UCSD-AML1 (cell line): ENCODE data around the gene CLEC2A.
"Not testable (repeated sequence)": the region's sequence is repeated elsewhere in the genome, so short reads cannot be mapped to it uniquely, and the experiment has no call there.

Experiments
- DNase-seq: peaks from one replicate; lab custom pipeline; 2025; ENCODE audit not compliant: unreplicated experiment; lab: John Stamatoyannopoulos, UW

The CLEC2A gene

DNA sequence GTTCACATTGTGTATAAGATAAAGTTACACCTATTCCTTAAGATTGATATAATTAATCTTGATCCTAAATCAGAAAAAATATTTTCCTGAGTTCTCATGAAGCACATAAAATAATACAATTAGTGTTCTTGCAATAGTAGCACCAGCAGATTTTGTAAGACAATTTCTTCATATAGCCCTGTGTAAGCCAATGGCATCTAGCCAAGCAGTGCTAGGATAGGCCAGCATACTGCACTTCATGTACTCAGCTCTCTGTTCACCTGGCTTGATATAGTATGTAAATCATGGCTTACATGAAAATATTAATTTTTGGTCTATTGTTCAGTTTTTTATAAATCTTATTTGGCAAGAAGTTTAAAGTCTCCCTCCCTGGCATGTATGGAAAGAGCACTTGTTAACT is 49.0 kb downstream of the CLEC2A start:
- no peak for DNase-seq

DNA sequence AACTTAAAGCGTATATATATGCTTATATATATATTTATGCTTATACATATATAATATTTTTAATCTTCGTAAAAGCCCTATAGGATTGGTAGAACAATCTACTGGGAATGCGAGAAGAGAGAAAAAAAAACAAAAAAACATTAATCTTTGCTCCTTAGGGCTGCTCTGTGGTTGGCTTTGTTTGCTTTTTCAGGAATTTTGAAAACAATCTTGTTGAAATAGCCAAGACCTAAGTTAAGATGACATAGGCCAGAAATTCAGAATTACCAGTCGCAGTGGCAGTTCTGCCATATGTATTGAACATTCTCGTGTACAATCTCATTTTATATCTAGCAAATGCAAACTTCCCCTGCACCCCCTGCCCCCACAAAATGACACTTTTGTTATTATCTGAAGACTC is 50.2 kb downstream of the CLEC2A start:
- no peak for DNase-seq

DNA sequence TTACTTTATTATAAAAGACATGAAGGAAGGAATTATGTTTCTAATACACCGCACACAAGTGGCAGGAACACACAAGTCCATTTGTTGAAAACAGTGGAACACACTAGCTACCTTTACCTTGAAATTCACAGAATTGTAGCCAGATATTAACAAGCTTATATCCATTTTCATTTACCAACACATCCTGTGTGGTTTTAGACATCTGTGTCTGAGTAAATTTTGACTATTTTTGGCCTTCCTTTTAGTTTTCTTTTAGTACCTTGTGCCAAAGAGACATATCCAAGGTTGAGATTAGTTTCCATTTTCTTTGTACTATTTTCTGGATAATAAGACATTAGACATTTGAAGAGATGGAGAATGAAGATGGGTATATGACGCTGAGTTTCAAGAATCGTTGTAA is 50.9 kb downstream of the CLEC2A start, which contains the start of gene KLRF2:
KLRF2 (plus strand) TSS at position 244 of the 400 bp plus-strand sequence; CDS start at position 351, 107 bp downstream.
- DNase-seq: no peak

DNA sequence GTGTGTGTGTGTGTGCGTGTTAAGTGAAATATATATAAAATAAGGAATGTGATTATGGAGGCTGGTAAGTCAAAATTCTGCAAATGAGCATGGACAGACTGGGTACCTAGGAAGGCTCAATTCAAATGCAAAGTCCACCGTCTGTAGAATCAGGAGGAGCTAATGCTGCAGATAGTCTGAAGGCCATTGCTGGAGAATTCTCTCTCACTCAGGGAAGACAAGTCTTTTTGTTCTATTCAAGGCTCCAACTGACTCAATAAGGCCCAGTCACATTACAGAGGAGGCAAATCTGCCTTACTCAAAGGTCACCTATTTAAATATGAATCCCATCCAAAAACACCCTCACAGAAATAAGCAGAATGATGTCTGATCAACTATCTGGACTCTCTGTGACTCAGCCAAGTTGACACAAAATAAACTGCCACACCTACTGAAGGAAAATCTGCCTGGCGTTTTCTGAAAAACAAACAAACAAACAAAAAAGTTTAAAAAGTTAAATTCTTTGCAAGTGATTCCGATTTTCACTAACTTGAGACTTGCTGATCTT is 51.6 kb downstream of the CLEC2A start:
- no peak for DNase-seq

DNA sequence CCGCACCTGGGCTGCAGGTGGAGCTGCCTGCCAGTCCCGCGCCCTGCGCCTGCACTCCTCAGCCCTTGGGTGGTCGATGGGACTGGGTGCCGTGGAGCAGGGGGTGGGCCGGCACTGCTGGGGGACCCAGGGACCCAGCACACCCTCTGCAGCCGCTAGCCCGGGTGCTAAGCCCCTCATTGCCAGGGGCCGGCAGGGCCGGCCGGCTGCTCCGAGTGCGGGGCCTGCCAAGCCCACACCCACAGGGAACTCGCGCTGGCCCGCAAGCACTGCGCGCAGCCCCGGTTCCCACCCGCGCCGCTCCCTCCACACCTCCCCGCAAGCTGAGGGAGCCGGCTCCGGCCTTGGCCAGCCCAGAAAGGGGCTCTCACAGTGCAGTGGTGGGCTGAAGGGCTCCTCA is 56.0 kb downstream of the CLEC2A start:
- not testable (repeated sequence) for DNase-seq

DNA sequence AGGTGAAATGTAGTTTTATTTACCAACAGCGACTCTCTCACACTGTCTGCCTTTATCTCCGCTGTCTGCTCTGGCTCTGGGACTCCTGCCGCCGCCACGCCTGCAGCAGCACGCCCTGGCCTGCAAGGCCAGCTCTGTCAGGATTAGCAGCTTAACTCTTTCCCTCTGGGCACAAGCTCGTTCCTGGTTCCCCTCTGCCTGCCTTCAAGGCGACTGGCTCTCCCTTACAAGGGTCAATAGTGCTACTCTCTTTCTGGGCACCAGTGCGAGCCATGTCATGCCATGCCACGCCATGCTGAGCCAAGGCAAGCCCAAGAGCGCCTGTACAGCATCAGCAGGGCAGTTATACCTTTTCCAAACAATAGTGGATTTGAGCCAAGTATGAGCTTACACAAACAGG is 59.4 kb downstream of the CLEC2A start:
- DNase-seq: peak; percentile 22

DNA sequence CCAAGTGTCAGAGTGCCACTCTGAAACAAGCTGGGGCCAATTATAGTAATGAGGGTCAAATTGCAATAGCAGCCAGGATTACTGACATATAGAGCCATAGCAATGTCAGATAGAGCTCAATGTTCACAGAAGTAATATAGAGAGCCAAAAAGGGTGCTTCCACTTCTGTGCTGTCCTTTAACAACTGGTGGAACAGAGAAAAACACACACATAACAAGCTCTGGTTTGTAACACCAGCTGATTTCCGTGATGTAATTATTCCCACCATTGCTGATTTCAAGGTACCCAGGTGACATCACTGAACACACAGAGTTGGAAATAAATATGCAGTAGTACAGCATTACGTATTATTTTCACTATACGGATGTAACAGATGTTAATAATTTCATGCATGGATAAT is 60.0 kb downstream of the CLEC2A start:
- no peak for DNase-seq

DNA sequence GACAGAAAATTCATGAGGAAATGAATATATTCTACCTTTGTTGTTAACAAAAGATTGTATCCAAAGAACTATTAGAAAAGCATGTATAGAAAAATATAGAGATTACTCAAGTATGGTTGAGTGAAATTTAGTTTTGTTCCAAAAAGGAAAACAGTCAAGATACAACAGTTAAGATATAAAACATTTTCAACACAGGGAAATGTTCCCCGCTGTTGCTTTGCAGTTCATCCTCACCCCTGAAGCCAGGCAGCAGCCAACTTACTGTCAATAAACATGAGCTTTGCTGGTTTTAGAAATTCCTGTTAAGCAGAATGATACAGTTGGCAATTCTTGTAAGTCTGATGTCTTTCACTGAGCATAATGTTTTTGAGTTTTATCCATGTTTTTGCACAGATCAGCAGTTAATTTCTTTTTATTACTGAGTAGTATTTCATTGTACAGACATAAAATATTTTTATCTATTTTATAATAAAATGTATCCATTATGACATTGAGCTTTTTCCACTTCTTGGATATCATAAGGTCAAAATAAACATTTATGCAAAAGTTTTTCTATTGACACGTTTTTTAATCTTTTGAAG is 61.8 kb downstream of the CLEC2A start:
- DNase-seq: no peak

DNA sequence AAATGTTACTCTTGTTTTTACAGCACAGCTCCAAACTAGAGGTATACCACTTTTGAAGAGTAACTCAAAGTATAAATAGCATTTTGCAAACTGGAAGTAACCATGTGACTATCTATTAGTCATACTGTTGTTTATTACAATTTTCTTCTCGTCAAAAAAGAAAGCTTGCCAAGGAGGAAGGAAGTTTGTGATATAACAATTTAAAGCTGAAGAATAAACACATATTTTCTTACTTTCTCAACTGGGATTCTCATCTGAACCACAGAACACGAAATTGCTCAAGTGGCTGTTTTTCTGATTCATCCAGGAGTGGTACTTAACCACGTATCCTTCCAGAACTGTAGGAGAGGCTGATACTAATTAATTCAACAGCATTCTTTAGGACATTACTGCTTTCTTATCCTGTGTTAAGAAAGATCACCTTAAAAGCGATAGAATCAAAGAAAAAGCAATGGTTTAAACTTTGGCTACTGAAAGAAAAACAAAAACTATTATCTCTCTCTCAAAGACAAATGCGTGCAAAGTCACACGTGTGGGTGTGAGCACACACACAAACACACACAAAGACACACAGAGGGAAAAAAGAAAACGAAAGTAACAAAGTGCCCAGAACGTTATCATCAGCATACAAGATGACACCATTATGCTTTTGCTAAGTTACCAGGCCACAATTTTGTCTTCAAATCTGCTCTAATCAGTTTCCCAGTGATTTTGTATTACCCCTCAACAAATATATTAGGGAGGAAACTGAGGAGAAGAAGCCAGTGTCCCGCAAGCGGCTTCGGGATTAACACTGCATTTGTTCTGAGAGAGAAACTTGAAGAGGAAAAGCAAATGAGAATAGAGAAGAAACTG is 62.6 kb downstream of the CLEC2A start, which contains the start of gene CLEC2B:
CLEC2B (minus strand) TSS at position 48 of the 855 bp plus-strand sequence.
- no peak for DNase-seq

DNA sequence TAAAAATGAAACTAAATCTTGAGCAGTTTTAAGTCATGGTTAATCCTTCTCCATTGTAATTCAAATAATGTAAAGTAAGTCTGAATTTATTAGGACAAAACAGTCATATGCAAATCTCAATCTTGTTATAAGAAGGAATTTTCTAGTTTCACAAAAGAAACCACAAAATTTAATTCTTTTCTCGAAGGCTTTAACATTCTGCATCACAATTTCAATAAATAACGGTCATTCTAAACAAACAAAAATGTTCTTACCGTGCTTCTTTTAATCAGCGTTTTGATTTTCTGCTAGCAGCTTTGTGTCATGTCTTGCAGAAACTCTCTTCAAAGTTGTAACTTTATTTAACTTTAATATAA is 63.2 kb downstream of the CLEC2A start:
- DNase-seq: no peak

DNA sequence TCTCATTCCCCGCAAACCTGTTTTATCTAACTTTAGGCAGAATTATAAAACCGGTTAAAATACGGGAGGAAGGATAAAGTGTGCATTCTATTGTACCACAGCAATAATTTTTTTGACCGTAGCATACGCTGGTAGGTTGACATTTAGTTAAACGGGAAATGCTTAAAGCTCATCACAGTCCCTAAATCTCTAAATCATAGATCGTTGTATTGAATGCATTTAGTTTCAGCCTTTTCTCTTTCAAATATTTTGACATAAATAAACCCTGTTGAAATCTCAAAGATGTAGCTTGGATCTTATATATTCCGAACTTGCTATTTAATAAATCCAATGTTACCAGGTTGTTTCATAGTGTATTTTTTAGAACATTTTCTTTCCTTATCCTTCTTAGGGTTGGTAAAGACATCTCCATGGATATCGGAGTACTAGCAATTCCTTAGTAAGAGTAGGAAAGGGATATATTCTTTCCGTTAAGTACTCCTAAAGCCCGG is 63.8 kb downstream of the CLEC2A start:
- no peak for DNase-seq

DNA sequence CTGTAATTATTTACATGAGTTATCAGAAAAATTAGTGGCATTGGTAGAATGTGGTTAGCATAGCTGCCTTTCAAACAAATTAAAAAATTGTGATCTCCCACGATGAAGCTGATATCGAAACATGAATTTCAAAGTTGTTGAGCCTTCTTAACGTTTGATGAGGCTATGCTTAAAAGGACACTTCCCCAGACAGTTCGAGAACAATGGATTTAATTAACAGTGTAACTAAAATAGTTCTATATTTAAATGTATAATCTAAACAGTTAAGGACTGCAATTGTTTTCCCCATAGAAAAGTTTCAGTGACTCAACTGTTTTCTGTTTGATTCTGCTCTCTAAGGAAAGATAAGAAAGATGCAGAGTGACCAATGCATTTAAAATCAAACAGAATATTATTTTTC is 64.6 kb downstream of the CLEC2A start:
- no peak for DNase-seq

DNA sequence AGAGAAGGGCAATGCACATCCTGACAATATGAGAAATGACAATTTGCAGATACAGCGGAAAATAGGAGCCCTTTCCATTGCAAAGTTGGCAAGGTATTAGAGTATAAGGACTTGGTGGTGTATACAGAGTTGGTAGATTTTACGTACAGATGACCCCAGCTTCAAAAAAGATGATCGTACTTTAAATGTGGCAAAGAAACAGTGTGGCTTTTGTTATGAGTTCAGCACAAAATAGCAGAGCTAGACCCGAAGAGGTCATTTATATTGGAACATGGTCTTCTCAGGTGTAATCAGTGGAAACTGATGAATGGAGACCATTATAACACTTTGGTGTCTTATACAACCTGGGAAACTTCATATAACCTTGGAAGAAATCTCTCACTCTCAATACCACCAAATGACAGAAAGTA is 65.3 kb downstream of the CLEC2A start:
- DNase-seq: no peak

DNA sequence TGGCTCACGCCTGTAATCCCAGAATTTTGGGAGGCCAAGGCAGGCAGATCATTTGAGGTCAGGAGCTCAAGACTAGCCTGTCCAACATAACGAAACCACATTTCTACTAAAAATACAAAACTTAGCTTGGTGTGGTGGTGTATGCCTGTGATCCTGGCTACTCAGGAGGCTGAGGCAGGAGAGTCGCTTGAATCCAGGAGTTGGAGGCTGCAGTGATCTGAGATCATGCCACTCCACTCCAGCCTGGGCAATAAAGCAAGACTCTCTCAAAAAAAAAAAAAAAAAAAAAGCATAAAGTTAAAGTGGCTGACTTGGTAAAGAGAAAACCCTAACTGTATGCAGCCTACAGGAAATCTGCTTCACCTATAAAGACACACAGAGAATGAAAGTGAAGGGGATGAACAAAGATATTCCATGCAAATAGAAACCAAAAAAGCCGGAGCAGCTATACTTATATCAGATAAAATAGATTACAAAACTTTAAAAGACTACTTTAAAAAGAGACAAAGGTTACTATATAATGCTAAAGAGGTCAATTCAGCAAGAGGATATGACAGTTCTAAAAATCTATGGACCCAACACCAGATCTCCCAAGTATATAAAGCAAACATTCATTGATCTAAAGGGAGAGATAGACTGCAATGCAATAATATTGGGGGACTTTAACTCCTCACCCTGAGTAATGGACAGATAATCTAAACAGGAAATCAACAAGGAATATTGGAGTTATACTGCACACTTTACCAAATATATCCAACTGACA is 67.1 kb downstream of the CLEC2A start:
- DNase-seq: peak; percentile 36
